Glutamatergic neuron (in vitro differentiated cells): ENCODE results near the gene SPAG17. TPM values are rescaled to one million over a fixed set of nuclear protein-coding genes. Genes with fewer than 3 reads are reported as not detected.

Source experiments
- DNase-seq: peaks from one replicate; pipeline ENCODE4 v3.0.0; 2022
- H3K27ac Mint-ChIP-seq: one replicate; pipeline ENCODE4 v1.8.0; 2020; ENCODE audit warnings: mild to moderate bottlenecking, mixed read lengths, inconsistent platforms; ENCODE audit not compliant: unreplicated experiment
- H3K27me3 Mint-ChIP-seq: one replicate; pipeline ENCODE4 v1.8.0; 2020; ENCODE audit warnings: mild to moderate bottlenecking, moderate library complexity, mixed read lengths, inconsistent platforms; ENCODE audit not compliant: unreplicated experiment
- H3K36me3 Mint-ChIP-seq: one replicate; pipeline ENCODE4 v1.8.0; 2020; ENCODE audit warnings: mild to moderate bottlenecking, mixed read lengths, inconsistent platforms; ENCODE audit not compliant: unreplicated experiment
- H3K4me1 Mint-ChIP-seq: one replicate; pipeline ENCODE4 v1.8.0; 2020; ENCODE audit warnings: mild to moderate bottlenecking, low read depth, mixed read lengths, inconsistent platforms; ENCODE audit not compliant: unreplicated experiment
- H3K4me3 Mint-ChIP-seq: one replicate; pipeline ENCODE4 v1.8.0; 2020; ENCODE audit warnings: mild to moderate bottlenecking, mixed read lengths, inconsistent platforms; ENCODE audit not compliant: unreplicated experiment
- H3K9me3 Mint-ChIP-seq: one replicate; pipeline ENCODE4 v1.8.0; 2020; ENCODE audit warnings: mild to moderate bottlenecking, moderate library complexity, mixed read lengths, inconsistent platforms; ENCODE audit not compliant: unreplicated experiment
- total RNA-seq: library from RNA; stranded (reverse); fragmentation: NEBNext Ultra II Directional; extraction: Animal tissue kit (Norgen Biotek cat#: 25700); gene quantifications from one replicate; pipeline ENCODE4 v1.2.1, GENCODE V29; 2021; ENCODE audit not compliant: unreplicated experiment
- TF ChIP-seq, protein P1 (sequence below): fragments of 200-600 bp; sonication (generic); IDR thresholded peaks from one replicate; pipeline ENCODE4 v1.5.0; 2021; ENCODE audit not compliant: partially characterized antibody, unreplicated experiment

Gene SPAG17
- total RNA-seq, 1 donor from 2014 or later, result not detected

DNA sequence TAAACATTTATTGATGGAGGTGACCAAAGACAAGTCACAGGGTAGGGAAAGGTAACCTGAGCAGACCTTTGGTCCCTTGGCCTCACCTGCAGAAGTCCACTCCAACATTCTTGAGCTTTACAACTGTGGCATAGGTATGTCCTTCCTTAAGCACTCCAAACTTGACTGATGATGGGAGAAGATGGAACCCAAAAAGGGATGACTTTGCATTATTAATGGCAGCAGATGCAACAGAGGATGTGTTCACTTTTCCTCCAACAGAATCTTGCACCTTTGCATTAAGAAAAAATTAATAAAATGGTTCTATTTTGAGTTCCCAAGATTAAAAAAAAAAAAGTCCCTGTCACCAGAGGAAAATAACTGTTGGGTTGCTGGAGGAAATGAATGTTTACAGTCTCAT, 213.3 kb downstream of the SPAG17 start:
- peaks cover 2% of the 10 kb centered on the region for H3K4me1 Mint-ChIP-seq
- TF ChIP-seq, protein P1, sequence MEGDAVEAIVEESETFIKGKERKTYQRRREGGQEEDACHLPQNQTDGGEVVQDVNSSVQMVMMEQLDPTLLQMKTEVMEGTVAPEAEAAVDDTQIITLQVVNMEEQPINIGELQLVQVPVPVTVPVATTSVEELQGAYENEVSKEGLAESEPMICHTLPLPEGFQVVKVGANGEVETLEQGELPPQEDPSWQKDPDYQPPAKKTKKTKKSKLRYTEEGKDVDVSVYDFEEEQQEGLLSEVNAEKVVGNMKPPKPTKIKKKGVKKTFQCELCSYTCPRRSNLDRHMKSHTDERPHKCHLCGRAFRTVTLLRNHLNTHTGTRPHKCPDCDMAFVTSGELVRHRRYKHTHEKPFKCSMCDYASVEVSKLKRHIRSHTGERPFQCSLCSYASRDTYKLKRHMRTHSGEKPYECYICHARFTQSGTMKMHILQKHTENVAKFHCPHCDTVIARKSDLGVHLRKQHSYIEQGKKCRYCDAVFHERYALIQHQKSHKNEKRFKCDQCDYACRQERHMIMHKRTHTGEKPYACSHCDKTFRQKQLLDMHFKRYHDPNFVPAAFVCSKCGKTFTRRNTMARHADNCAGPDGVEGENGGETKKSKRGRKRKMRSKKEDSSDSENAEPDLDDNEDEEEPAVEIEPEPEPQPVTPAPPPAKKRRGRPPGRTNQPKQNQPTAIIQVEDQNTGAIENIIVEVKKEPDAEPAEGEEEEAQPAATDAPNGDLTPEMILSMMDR, result no peak
- no peaks in the 10 kb centered on the region for H3K36me3 Mint-ChIP-seq

DNA sequence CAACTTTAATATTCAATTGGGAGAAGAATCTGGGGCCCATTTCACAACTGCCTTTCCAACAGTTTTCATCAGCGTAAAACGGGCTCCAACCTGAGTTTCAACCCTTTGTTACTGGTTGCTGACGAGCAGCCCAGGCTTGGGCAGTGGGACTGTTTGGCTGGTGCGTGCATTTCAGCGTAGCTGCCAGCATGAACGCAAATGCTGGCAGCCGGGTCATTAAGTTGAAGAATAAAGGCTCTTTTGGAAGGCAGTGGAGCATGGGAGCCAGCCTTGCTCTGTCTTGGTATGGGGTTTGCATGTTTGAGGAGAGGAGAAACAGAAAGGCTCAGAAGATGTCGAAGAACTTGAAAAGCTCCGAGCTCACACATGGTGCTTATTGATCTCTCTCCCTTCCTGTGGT, 214.8 kb downstream of the SPAG17 start:
- Mint-ChIP-seq H3K4me3 (no peak overlapping the region), H3K27ac (no peak overlapping the region), H3K9me3 (no peaks in the 10 kb centered on the region), H3K36me3 (no peaks in the 10 kb centered on the region), H3K27me3 (peaks cover 1% of the 10 kb centered on the region), H3K4me1 (no peaks in the 10 kb centered on the region)
- TF ChIP-seq, protein P1, result no peak
- DNase-seq, result no peak

More for the DNA sequence above, 213.3 kb downstream of the SPAG17 start:
- Mint-ChIP-seq H3K27me3 (peaks cover 1% of the 10 kb centered on the region), H3K27ac (no peak overlapping the region), H3K4me3 (no peak overlapping the region), H3K9me3 (no peaks in the 10 kb centered on the region)
- DNase-seq, result no peak

DNA sequence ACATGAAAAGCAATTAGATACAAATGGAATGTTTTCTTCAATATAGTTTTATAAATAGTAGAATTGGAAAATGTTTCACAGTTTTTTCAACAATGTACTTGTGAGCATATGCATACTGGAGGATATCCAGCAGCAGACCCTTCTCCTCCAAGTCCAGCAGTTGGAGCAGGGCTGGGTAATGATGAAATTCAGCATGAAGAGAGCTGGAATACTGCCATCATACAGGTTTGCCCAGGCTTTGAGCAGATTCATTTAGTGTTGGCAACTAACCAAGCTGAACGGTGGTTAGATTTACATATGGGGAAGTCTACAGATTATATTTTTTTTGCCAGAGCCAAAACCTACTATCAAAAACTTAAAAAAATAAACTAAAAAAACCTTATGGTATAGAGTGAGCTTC, 217.1 kb downstream of the SPAG17 start:
- Mint-ChIP-seq H3K27me3 (no peaks in the 10 kb centered on the region), H3K4me1 (no peaks in the 10 kb centered on the region), H3K36me3 (no peaks in the 10 kb centered on the region), H3K27ac (no peak overlapping the region), H3K4me3 (no peak overlapping the region), H3K9me3 (no peaks in the 10 kb centered on the region)
- no peak for DNase-seq
- TF ChIP-seq, protein P1, result no peak

DNA sequence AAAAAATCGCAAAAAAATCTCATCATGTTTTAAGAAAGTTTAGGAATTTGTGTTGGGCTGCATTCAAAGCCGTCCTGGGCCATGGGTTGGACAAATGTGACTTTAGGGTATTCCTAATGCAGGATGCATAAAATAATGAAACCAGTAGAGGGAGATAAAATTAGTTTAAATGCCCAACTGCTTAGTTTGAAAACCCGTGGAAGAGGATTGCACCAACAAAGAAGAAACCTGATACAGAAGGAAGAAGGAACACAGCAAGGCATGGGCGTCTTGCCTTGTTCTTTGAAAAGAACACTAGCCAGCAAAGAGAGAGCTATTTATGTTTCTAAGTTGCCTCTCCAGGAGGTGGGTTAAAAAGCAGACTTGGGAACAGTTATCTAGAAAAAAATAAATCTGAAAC, 217.6 kb downstream of the SPAG17 start:
- DNase-seq, result no peak
- no peak overlapping the region for H3K27ac Mint-ChIP-seq
- H3K9me3 Mint-ChIP-seq, result no peaks in the 10 kb centered on the region
- no peak overlapping the region for H3K4me3 Mint-ChIP-seq
- no peaks in the 10 kb centered on the region for H3K27me3 Mint-ChIP-seq
- TF ChIP-seq, protein P1, result peak; percentile 24
- no peaks in the 10 kb centered on the region for H3K4me1 Mint-ChIP-seq
- H3K36me3 Mint-ChIP-seq, result no peaks in the 10 kb centered on the region

DNA sequence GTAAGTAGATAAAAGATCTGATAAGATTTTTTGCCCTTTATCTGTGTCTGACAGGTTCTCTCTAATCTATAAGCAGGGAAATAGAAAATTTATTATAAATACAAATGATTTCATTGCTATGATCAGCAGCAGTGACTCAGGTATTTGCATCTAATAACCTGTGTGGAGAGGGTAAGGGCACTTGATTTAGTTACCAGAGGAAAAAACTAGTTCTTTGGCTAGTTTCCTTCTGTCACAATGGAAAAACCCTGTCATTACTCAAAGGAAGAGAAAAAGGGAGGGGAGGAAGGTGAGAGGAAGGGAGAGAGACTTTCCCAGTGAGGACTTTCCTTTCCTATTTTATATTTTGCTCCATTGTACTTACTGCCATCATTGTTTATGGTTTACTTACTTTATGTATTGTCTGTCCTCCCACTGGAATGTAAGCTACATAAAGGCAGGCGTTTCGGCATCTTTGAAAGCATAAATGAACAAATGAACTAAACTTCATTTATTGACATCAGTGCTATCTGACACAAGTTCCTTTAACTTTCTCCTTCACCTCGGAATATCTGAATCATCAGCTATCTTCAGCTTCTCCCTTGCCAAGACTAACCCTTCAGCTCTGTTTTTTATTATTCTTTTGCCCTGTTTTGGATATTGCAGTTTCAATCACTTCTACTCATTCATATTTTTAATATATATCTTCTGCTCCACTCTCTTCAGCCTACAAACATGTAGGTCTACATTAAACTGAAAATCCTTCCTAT, 220.6 kb downstream of the SPAG17 start:
- Mint-ChIP-seq H3K27me3 (no peaks in the 10 kb centered on the region), H3K36me3 (no peaks in the 10 kb centered on the region)

More for the DNA sequence above, 220.6 kb downstream of the SPAG17 start:
- TF ChIP-seq, protein P1, result no peak
- Mint-ChIP-seq H3K27ac (no peak overlapping the region), H3K9me3 (no peaks in the 10 kb centered on the region), H3K4me3 (no peak overlapping the region), H3K4me1 (no peaks in the 10 kb centered on the region)
- no peak for DNase-seq
